WERI-Rb-1 (cell line): ENCODE data around the gene IPO8.
"Not testable (repeated sequence)": the region's sequence is repeated elsewhere in the genome, so short reads cannot be mapped to it uniquely, and the experiment has no call there.

Experiments
- DNase-seq: peaks from one replicate; pipeline ENCODE4 v3.0.0-alpha.2; 2020
- H3K27ac ChIP-seq: fragments of 250-450 bp; sonication (Bioruptor Pico); 2 replicates; pipeline ENCODE4 v1.5.1; 2020; ENCODE audit warnings: mild to moderate bottlenecking, moderate library complexity
- H3K27me3 ChIP-seq: fragments of 250-450 bp; sonication (Bioruptor Pico); 2 replicates; pipeline ENCODE4 v1.5.1; 2021; ENCODE audit warnings: mild to moderate bottlenecking, low read depth, moderate library complexity; ENCODE audit not compliant: insufficient read depth, severe bottlenecking
- H3K36me3 ChIP-seq: fragments of 250-450 bp; sonication (Bioruptor Pico); 2 replicates; pipeline ENCODE4 v1.5.1; 2020; ENCODE audit warnings: mild to moderate bottlenecking, moderate library complexity
- H3K4me3 ChIP-seq: 2 replicates; pipeline ENCODE4 v1.5.1; 2011; ENCODE audit warnings: low read depth, mild to moderate bottlenecking, control low read depth, low read length
- H3K9me3 ChIP-seq: fragments of 250-450 bp; sonication (Bioruptor Pico); 2 replicates; pipeline ENCODE4 v1.5.1; 2021; ENCODE audit warnings: mild to moderate bottlenecking, moderate library complexity; ENCODE audit not compliant: severe bottlenecking
- CTCF ChIP-seq: IDR thresholded peaks from 2 replicates; pipeline ENCODE4 v1.5.1; 2011; ENCODE audit warnings: low read depth, mild to moderate bottlenecking, control low read depth, inconsistent platforms, low read length

The IPO8 gene

GRCh38 chr12:30610718-30611117 lies 85.0 kb downstream of the IPO8 start:
- no peak for TF ChIP-seq CTCF
- Histone ChIP-seq H3K27me3 (no peaks in the 10 kb centered on the region), H3K9me3 (no peaks in the 10 kb centered on the region), H3K36me3 (no peaks in the 10 kb centered on the region), H3K4me3 (no peak overlapping the region), H3K27ac (no peak overlapping the region)
- DNase-seq, result no peak

GRCh38 chr12:30609819-30610218 lies 85.8 kb downstream of the IPO8 start:
- not testable (repeated sequence) for H3K9me3 ChIP-seq, H3K27ac ChIP-seq, H3K27me3 ChIP-seq, DNase-seq, H3K4me3 ChIP-seq, H3K36me3 ChIP-seq

- not testable (repeated sequence) for H3K36me3 ChIP-seq, DNase-seq, H3K27ac ChIP-seq, H3K4me3 ChIP-seq, H3K9me3 ChIP-seq, H3K27me3 ChIP-seq
These were observed 91.4 kb downstream of the IPO8 start for GRCh38 chr12:30604302-30604701.

GRCh38 chr12:30603129-30603528 lies 92.5 kb downstream of the IPO8 start:
- no peak for DNase-seq
- Histone ChIP-seq H3K36me3 (no peaks in the 10 kb centered on the region), H3K27ac (no peak overlapping the region), H3K9me3 (peaks cover 4% of the 10 kb centered on the region), H3K27me3 (no peaks in the 10 kb centered on the region), H3K4me3 (no peak overlapping the region)
- no peak for TF ChIP-seq CTCF

- Histone ChIP-seq H3K9me3 (peaks cover 4% of the 10 kb centered on the region), H3K27ac (no peak overlapping the region), H3K4me3 (no peak overlapping the region), H3K27me3 (no peaks in the 10 kb centered on the region), H3K36me3 (no peaks in the 10 kb centered on the region)
- TF ChIP-seq CTCF, result no peak
- DNase-seq, result no peak
These were observed 93.0 kb downstream of the IPO8 start for GRCh38 chr12:30602678-30603077.

GRCh38 chr12:30599608-30600007 lies 96.1 kb downstream of the IPO8 start:
- peaks cover 4% of the 10 kb centered on the region for H3K9me3 ChIP-seq
- H3K27me3 ChIP-seq, result no peaks in the 10 kb centered on the region
- no peaks in the 10 kb centered on the region for H3K36me3 ChIP-seq
- H3K4me3 ChIP-seq, result no peak overlapping the region
- no peak for TF ChIP-seq CTCF
- no peak for DNase-seq
- H3K27ac ChIP-seq, result no peak overlapping the region

GRCh38 chr12:30598889-30599288 lies 96.8 kb downstream of the IPO8 start:
- no peak overlapping the region for H3K27ac ChIP-seq
- H3K36me3 ChIP-seq, result no peaks in the 10 kb centered on the region
- peaks cover 4% of the 10 kb centered on the region for H3K9me3 ChIP-seq
- DNase-seq, result no peak
- H3K4me3 ChIP-seq, result no peak overlapping the region
- no peaks in the 10 kb centered on the region for H3K27me3 ChIP-seq
- no peak for TF ChIP-seq CTCF
